Stomach smooth muscle (tissue), 2 donors: ENCODE data around the gene NUP37.
A peak's percentile ranks its signal among the peaks of the same experiment; 100 is the strongest.
"Not testable (repeated sequence)": the region's sequence is repeated elsewhere in the genome, so short reads cannot be mapped to it uniquely, and the experiment has no call there.

Experiments used
- H3K27ac ChIP-seq: one replicate; pipeline ENCODE4 v1.7.0; 2013; ENCODE audit warnings: mild to moderate bottlenecking, low read length, inconsistent platforms
- H3K27me3 ChIP-seq, 2 donors: one replicate each; pipeline ENCODE4 v1.7.0; 2013; ENCODE audit warnings: low read length in 2 of 2; ENCODE audit not compliant: insufficient read depth in 2 of 2, control insufficient read depth in 1 of 2
- H3K36me3 ChIP-seq, 2 donors: one replicate each; pipeline ENCODE4 v1.7.0; 2013; ENCODE audit warnings: low read length in 2 of 2; ENCODE audit not compliant: control insufficient read depth in 2 of 2, insufficient read depth in 2 of 2
- H3K4me1 ChIP-seq: one replicate; pipeline ENCODE4 v1.7.0; 2013; ENCODE audit warnings: low read length; ENCODE audit not compliant: control insufficient read depth, insufficient read depth
- H3K4me3 ChIP-seq, 2 donors: one replicate each; pipeline ENCODE4 v1.7.0; 2013; ENCODE audit warnings: low read length in 2 of 2
- H3K9ac ChIP-seq, 2 donors: one replicate each; pipeline ENCODE4 v1.7.0; 2013; ENCODE audit warnings: low read length in 2 of 2, mild to moderate bottlenecking in 1 of 2
- H3K9me3 ChIP-seq, 2 donors: one replicate each; pipeline ENCODE4 v1.7.0; 2013; ENCODE audit warnings: low read length in 2 of 2; ENCODE audit not compliant: control insufficient read depth in 2 of 2
- donor health status: healthy.
- donor health status: Pancreatic carcinoma.

Gene NUP37

DNA sequence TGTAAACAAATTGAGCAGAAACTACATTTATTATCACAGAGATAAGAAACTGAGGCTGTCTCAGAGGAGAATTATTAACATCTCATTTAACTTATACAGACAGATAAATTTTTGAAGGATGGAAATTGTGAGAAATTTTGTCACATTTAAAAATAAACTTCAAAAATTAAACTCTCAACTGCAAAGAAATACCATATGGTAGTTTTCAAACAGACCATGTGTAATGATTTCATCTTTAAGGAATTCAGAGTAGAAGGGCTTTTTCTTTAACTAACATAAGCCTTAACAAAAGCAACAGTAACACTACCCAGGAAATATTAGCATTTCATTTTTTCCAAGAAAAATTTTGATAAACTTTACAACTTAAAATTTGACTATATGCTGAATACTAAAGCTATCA lies 26.6 kb downstream of the NUP37 start:
- Histone ChIP-seq H3K9ac (no peak overlapping the region), H3K4me1 (no peaks in the 10 kb centered on the region), H3K9me3 (no peaks in the 10 kb centered on the region), H3K27me3 (no peaks in the 10 kb centered on the region), H3K27ac (no peak overlapping the region), H3K4me3 (no peak overlapping the region), H3K36me3 (peaks cover 2 to 5% of the 10 kb centered on the region in 2 donors)

DNA sequence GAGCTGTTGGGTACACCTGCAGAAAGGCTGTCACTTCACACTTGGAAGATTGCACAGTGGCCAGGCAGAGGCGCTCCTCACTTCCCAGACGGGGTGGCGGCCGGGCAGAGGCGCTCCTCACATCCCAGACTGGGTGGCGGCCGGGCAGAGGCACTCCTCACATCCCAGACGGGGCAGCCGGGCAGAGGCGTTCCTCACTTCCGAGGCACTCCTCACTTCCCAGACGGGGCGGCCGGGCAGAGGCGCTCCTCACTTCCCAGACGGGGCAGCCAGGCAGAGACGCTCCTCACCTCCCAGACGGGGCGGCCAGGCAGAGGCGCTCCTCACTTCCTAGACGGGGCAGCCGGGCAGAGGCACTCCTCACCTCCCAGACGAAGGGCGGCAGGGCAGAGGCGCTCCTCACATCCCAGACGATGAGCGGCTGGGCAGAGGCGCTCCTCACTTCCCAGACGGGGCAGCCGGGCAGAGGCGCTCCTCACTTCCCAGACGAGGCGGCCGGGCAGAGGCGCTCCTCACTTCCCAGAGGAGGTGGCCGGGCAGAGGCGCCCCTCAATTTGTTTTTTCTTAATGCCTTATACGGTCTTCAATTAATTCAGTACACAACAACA lies 30.6 kb downstream of the NUP37 start:
- H3K9ac ChIP-seq, H3K36me3 ChIP-seq, H3K4me1 ChIP-seq, H3K27me3 ChIP-seq, H3K27ac ChIP-seq, H3K4me3 ChIP-seq, H3K9me3 ChIP-seq: not testable (repeated sequence)

DNA sequence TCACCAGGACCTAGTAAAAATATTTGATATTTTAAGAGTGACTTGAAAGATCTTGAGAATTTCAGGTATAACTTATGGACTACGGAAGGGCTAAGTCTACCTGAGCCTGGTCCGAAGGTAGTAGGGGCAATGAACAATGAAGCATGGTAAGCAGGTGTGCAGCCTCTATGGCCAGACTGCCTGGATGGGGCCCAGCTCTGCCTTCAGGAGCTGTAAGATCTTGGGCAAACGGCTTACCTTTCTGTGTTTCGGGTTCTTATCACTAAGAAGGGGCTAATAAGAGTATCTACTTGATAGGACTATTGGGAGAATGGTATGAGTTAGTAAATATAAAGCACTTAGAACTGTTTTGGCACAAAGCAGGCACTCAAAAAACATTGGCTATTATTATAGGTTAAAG lies 39.1 kb downstream of the NUP37 start:
- no peaks in the 10 kb centered on the region for H3K4me1 ChIP-seq
- H3K27ac ChIP-seq: no peak overlapping the region
- H3K9me3 ChIP-seq: no peaks in the 10 kb centered on the region
- H3K9ac ChIP-seq: no peak overlapping the region
- H3K36me3 ChIP-seq: peaks cover 10 to 14% of the 10 kb centered on the region in 2 donors
- H3K27me3 ChIP-seq: no peaks in the 10 kb centered on the region
- no peak overlapping the region for H3K4me3 ChIP-seq

DNA sequence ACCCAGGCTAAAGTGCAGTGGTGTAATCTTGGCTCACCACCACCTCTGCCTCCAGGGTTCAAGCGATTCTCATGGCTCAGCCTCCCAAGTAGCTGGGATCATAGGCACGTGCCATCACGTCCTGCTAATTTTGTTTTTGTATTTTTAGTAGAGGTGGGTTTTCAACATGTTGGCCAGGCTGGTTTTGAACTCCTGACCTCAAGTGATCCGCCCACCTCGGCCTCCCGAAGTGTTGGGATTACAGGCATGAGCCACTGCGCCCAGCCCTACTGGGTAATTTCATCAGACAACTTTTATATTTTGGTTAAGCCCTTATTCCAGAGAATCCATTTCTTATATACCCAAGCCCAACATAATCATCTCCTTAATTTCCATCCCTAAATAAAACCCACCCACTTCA lies 47.8 kb downstream of the NUP37 start:
- H3K4me1 ChIP-seq, H3K9ac ChIP-seq, H3K9me3 ChIP-seq, H3K36me3 ChIP-seq, H3K27me3 ChIP-seq, H3K27ac ChIP-seq, H3K4me3 ChIP-seq: not testable (repeated sequence)

DNA sequence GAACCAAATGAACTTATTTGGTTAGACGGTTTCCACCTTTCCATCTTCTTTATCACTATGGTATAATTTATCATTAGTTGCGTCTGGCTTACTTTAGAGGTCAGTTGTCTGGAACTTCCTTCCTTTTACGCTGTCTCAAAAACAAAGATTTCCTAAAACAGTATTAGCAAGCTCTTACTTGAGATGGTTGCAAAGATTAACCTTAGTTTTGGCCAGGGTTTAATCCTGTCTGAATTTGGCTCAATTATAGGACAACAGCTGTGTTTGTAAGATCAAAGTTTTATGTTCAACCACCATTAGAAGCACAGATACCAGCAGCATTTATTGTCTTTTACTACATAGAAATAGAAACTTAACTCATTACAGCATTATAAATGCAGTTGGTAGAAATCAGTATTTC lies 50.2 kb downstream of the NUP37 start:
- H3K9ac ChIP-seq: no peak overlapping the region
- H3K27ac ChIP-seq: no peak overlapping the region
- H3K27me3 ChIP-seq: no peaks in the 10 kb centered on the region
- no peaks in the 10 kb centered on the region for H3K9me3 ChIP-seq
- H3K4me3 ChIP-seq: no peak overlapping the region
- H3K36me3 ChIP-seq: peaks cover 0 to under 1% of the 10 kb centered on the region in 2 donors
- H3K4me1 ChIP-seq: no peaks in the 10 kb centered on the region

DNA sequence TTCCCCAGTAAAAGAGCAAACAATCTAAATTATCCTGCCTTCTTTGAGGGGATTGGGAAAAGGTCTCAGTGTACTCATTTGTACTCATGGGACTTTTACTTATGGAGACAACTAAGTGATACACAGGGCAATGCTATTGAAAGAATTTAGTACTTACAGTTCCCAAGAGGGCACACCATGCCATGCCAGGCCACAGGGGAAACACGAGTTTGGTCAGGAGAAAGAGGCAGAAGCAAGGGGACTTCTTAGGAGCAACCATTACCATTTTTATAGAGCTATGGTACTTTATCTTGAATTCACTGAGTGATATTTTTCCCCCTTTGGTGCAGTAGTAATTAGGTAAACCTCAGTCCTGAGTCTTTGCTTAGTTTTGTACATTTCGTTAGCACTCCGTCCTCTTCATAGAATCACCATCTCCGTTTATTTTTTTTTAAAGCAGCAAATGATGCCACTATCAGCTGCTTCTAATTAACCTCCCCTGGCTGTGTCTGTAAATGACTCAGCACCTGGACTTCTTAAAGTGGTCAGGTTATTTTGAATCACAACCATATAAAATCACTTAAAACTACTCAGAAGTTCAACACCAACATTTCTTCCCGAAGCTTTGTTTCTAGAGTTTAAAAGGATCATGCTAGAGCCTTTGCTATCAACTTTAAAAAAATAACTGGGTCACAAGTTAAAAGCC lies 52.2 kb downstream of the NUP37 start:
- H3K9ac ChIP-seq: no peak overlapping the region
- H3K27ac ChIP-seq: no peak overlapping the region

DNA sequence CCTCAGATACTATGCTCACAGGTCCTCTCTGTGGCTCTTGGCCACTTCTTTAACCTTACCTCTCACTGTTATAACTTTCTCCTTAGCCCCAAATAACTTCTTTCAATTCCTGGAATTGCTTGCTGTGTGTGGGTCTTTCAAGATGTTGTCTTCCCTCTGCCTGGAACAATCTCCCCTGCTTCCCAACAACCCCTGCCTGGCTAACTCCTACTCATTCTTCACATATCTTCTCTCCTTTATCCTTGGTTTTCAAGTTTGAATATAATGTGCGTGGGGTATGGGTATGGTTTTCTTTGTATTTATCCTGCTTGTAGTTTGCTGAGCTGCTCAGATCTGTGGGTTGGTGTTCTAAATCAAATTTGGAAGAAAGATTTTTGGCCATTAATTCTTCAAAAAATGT lies 55.4 kb downstream of the NUP37 start:
- Histone ChIP-seq H3K4me3 (no peak overlapping the region), H3K27me3 (no peaks in the 10 kb centered on the region), H3K4me1 (peaks cover 4% of the 10 kb centered on the region), H3K27ac (no peak overlapping the region), H3K36me3 (peaks cover 0 to 1% of the 10 kb centered on the region in 2 donors), H3K9me3 (no peaks in the 10 kb centered on the region), H3K9ac (no peak overlapping the region)

More for the DNA sequence above, 52.2 kb downstream of the NUP37 start:
- no peaks in the 10 kb centered on the region for H3K4me1 ChIP-seq
- H3K9me3 ChIP-seq: no peaks in the 10 kb centered on the region
- no peaks in the 10 kb centered on the region for H3K27me3 ChIP-seq
- H3K4me3 ChIP-seq: no peak overlapping the region
- H3K36me3 ChIP-seq: no peaks in the 10 kb centered on the region

DNA sequence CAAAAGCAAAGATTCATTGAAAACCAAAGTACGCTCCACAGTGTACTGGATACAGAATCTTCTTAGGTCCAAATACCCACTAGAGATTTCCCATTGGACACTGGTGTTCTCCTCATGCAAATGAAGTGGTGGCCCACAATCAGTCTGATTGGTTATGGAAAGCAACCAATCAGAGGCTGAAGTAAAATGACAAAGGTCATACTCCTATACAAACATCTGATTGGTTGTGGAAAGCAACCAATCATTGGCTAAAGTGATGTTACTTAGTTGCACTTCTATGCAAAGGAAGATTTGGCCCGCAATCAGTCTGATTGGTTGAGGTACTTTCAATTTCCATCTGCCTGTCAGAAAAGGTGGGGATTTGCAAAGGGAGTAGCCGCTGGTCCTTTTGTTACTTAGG lies 56.8 kb downstream of the NUP37 start:
- H3K36me3 ChIP-seq: peaks cover 0 to 8% of the 10 kb centered on the region in 2 donors
- H3K9ac ChIP-seq: no peak overlapping the region
- H3K9me3 ChIP-seq: no peaks in the 10 kb centered on the region
- H3K27me3 ChIP-seq: no peaks in the 10 kb centered on the region
- peaks cover 4% of the 10 kb centered on the region for H3K4me1 ChIP-seq
- no peak overlapping the region for H3K4me3 ChIP-seq
- H3K27ac ChIP-seq: no peak overlapping the region

DNA sequence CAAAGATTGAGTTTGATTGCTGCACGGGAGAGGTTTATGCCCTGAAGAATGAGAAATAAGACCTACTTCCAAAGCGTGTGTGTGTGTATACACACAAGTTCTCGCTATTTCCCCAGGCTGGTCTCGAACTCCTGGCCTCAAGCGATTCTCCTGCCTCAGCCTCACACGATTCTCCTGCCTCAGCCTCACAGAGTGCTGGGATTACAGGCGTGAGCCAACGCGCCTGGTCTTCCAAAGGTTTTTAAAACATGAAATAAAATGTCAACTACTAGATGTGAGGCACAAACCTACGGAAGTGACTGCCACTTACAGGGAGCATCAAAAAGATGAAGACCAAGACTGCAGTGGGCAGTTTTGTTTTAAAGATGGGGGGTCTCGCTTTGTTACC lies 57.5 kb downstream of the NUP37 start:
- Histone ChIP-seq H3K36me3 (peaks cover 0 to 8% of the 10 kb centered on the region in 2 donors), H3K27ac (no peak overlapping the region), H3K9ac (no peak overlapping the region), H3K9me3 (no peaks in the 10 kb centered on the region), H3K4me1 (peaks cover 4% of the 10 kb centered on the region), H3K4me3 (peak overlapping the region; percentile 91 to 94), H3K27me3 (no peaks in the 10 kb centered on the region)

DNA sequence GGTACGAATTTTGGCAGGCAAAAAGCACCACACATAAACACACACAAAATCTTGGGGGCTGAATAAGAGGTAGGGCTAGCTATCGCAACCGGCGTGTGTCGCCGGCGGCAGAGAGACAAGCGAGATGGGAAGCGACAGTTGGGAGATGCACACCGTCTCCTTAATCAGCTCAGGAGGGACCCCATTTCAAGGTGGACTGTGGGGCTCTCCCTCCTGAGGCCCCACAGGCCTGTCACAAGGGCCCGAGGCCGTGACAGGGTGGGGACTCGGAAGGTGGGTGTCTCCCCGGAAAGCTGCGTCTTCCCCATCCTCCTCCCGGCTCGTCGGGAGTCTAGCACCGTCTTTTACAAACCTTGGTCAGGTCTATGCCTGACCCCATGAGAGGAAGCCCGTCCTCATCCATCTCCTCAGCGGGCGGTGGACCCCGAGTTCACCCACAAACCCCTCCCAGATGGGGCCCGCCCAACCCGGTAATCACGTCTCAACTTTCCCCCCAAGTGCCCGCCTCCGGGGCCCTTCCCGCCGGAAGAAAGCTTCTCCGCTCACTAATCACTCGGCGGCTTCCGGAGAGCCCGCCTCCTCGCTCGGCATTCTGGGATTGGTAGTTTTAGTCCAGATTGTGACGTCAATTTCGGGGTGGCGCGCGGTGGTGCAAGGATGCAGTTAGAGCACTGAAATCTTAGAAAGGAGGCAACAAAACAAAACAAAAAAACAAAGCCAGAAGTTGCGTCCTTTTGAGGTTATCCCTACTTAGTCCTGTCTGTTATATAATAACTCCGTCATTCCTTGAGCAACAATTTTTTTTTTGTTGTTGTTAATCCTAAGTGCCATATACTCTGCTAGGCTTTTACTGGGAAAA lies 58.1 kb downstream of the NUP37 start, which contains the start of gene WASHC3:
Gene WASHC3, minus strand, starts transcription at position 432 of the 859 bp plus-strand sequence. Its CDS starts 29 bp downstream, at position 403.
- H3K36me3 ChIP-seq: peaks cover 0 to 8% of the 10 kb centered on the region in 2 donors
- H3K9me3 ChIP-seq: no peaks in the 10 kb centered on the region
- no peaks in the 10 kb centered on the region for H3K27me3 ChIP-seq
- peak within 1 kb of the TSS; percentile 76 for H3K27ac ChIP-seq
- peaks cover 4% of the 10 kb centered on the region for H3K4me1 ChIP-seq
- H3K4me3 ChIP-seq: peak within 1 kb of the TSS; percentile 91 to 94
- peak within 1 kb of the TSS; percentile 95 for H3K9ac ChIP-seq
